Measurements from ENCODE around the gene LTV1. TPM values are rescaled to one million over a fixed set of nuclear protein-coding genes. Genes with fewer than 3 reads are reported as not detected.

The LTV1 gene
- total RNA-seq, 4 donors from 2014 or later: 13.4 to 34.1 (median 14.0) TPM

GRCh38 chr6:143836150-143836549 lies 7.0 kb upstream of the LTV1 start:
- TF ChIP-seq, protein P1, sequence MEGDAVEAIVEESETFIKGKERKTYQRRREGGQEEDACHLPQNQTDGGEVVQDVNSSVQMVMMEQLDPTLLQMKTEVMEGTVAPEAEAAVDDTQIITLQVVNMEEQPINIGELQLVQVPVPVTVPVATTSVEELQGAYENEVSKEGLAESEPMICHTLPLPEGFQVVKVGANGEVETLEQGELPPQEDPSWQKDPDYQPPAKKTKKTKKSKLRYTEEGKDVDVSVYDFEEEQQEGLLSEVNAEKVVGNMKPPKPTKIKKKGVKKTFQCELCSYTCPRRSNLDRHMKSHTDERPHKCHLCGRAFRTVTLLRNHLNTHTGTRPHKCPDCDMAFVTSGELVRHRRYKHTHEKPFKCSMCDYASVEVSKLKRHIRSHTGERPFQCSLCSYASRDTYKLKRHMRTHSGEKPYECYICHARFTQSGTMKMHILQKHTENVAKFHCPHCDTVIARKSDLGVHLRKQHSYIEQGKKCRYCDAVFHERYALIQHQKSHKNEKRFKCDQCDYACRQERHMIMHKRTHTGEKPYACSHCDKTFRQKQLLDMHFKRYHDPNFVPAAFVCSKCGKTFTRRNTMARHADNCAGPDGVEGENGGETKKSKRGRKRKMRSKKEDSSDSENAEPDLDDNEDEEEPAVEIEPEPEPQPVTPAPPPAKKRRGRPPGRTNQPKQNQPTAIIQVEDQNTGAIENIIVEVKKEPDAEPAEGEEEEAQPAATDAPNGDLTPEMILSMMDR (IDR thresholded peaks at IDR 0.05; ENCODE audit: low read depth): no peak

DNA sequence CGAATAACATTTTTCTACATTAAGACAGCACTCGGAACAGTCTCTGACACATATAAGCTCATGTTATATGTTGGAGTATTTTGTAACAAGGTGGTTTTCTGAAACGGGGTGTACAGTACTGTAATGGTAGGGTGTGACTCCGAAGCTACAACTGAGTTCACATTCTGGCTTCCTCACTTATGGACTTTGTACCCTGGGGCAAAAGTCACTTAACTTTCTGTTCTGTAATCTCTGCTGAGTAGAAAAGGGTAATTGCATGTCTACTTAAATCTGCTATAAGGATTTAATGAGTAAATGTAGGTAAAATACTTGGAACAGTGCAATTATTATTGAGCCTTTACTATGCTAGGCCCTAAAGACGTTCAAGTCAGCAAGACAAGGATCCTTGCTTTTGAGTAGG lies 4.7 kb upstream of the LTV1 start:
- TF ChIP-seq, protein P1 (IDR thresholded peaks at IDR 0.05; ENCODE audit: low read depth): no peak

GRCh38 chr6:143839196-143839595 lies 3.9 kb upstream of the LTV1 start:
- TF ChIP-seq, protein P1 (IDR thresholded peaks at IDR 0.05; ENCODE audit: low read depth): no peak

- TF ChIP-seq, protein P1 (IDR thresholded peaks at IDR 0.05; ENCODE audit: low read depth): no peak
These were observed 2.4 kb upstream of the LTV1 start for GRCh38 chr6:143840595-143841265.

DNA sequence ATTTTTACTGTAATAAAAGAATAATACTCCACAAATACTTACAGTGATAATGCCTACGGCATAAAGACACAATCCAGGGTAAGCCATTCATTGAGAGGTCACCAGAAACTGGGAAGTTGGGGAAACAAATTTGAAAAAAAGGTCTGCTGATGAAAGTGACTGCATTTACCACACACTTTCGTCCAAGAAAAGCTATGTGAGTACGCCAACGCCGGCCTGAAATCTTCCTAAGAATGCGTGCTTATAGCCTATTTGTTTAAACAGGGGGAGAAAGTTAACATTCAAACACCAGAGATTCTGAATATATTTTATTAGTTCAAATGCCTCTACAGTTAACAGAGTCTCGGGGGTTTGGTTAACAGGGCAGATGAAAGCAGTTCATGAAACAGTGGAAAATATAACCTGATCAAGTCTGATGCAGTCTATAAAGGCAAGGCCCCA lies 657 bp upstream of the LTV1 start:
- TF ChIP-seq, protein P1 (IDR thresholded peaks at IDR 0.05; ENCODE audit: low read depth): no peak

- TF ChIP-seq, protein P1 (IDR thresholded peaks at IDR 0.05; ENCODE audit: low read depth): no peak
These were observed 500 bp downstream of the LTV1 start for GRCh38 chr6:143843677-143843999.

DNA sequence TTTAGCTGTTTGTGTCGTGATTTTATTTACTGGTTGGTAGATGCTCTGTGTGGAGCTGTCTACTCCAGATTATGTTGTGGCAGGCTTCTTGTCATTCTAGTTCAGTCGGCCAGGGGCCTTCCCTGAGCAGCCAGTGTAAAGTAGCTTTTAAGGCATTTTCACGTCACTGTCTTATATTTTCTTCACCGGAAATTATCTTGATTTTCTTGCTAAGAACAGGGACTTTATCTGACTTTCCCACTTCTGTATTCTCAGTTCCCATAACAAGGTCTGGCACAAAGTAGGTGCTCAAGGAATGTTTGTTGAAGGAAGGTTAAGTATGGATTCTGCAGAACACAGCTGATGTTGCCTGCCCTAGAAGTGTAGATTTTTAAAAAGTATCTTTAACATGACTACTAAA lies 868 bp downstream of the LTV1 start:
- TF ChIP-seq, protein P1 (IDR thresholded peaks at IDR 0.05; ENCODE audit: low read depth): no peak

Measured in subcutaneous adipose tissue (tissue), 4 donors.